Measurements from ENCODE around the gene PPFIA1.

The PPFIA1 gene

GRCh38 chr11:70299636-70300035, 29.1 kb downstream of the PPFIA1 start:
- DNase-seq: no peak

- DNase-seq: no peak
These were observed 30.7 kb downstream of the PPFIA1 start for GRCh38 chr11:70301191-70301590.

- DNase-seq: no peak
These were observed 31.4 kb downstream of the PPFIA1 start for GRCh38 chr11:70301721-70302418.

- no peak for DNase-seq
These were observed 31.9 kb downstream of the PPFIA1 start for GRCh38 chr11:70302419-70302752.

- no peak for DNase-seq
These were observed 32.6 kb downstream of the PPFIA1 start for GRCh38 chr11:70303070-70303469.

- no peak for DNase-seq
These were observed 33.7 kb downstream of the PPFIA1 start for GRCh38 chr11:70304208-70304603.

GRCh38 chr11:70305501-70305900, 35.0 kb downstream of the PPFIA1 start:
- DNase-seq: no peak

- no peak for DNase-seq
These were observed 36.1 kb downstream of the PPFIA1 start for GRCh38 chr11:70306586-70307033.

GRCh38 chr11:70307176-70307575, 36.7 kb downstream of the PPFIA1 start:
- no peak for DNase-seq

- DNase-seq: no peak
These were observed 41.1 kb downstream of the PPFIA1 start for GRCh38 chr11:70311616-70312015.

- DNase-seq: no peak
These were observed 42.2 kb downstream of the PPFIA1 start for GRCh38 chr11:70312401-70313357.

- no peak for DNase-seq
These were observed 43.5 kb downstream of the PPFIA1 start for GRCh38 chr11:70313945-70314344.

GRCh38 chr11:70314730-70315129, 44.2 kb downstream of the PPFIA1 start:
- peak; percentile 49 for DNase-seq

GRCh38 chr11:70315716-70316115, 45.2 kb downstream of the PPFIA1 start:
- peak; percentile 88 for DNase-seq

GRCh38 chr11:70317581-70318305, 47.3 kb downstream of the PPFIA1 start:
- no peak for DNase-seq

- DNase-seq: no peak
These were observed 49.0 kb downstream of the PPFIA1 start for GRCh38 chr11:70319396-70320076.

- peak; percentile 21 for DNase-seq
These were observed 52.2 kb downstream of the PPFIA1 start for GRCh38 chr11:70322666-70323065.

- peak; percentile 32 for DNase-seq
These were observed 53.3 kb downstream of the PPFIA1 start for GRCh38 chr11:70323806-70324205.

GRCh38 chr11:70324376-70325115, 54.1 kb downstream of the PPFIA1 start:
- peak; percentile 33 for DNase-seq

- DNase-seq: no peak
These were observed 55.3 kb downstream of the PPFIA1 start for GRCh38 chr11:70325824-70326223.

GRCh38 chr11:70326365-70326811, 55.9 kb downstream of the PPFIA1 start:
- DNase-seq: peak; percentile 81

GRCh38 chr11:70326833-70327232, 56.3 kb downstream of the PPFIA1 start:
- no peak for DNase-seq
